RPMI8226 (cell line): ENCODE data around the gene PARVB.

Experiments
- DNase-seq: peaks from one replicate; pipeline ENCODE4 v3.0.0-alpha.2; 2015

PARVB gene

DNA sequence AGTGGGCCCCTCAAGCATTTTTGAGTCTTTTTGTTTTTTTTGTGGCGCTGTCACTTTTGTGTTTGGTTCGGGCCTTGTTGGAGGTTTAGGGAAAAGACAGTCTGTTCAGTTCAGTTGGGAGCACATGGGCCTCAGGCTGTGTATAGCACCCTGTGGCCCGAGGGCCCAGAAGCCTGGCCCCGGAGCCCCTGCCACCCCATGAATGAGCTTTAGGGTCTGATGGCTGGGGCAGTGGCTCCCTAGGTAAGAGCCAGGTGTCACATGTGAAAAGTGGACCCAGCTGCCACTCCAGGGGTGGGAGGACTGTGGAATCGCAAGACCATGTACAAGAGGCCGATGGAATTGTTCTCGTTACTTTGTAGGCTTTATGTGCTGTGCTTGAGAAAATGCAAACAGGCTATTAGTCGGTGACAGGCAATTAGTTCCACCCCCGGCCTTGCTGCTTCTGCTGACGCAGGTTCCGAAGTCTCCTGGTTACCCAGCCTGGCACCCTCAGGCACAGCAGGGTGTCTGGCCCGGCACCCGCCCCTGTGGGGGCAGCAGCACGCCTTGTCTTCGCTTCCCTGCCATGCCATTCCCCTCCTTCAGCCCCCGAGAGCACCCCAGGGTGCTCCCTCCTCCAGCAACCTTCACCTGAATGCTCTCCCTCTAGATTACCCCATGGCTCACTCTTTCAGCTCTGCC is 118.5 kb downstream of the PARVB start:
- DNase-seq: no peak

GRCh38 chr22:44143105-44143474 is 119.0 kb downstream of the PARVB start:
- no peak for DNase-seq

DNA sequence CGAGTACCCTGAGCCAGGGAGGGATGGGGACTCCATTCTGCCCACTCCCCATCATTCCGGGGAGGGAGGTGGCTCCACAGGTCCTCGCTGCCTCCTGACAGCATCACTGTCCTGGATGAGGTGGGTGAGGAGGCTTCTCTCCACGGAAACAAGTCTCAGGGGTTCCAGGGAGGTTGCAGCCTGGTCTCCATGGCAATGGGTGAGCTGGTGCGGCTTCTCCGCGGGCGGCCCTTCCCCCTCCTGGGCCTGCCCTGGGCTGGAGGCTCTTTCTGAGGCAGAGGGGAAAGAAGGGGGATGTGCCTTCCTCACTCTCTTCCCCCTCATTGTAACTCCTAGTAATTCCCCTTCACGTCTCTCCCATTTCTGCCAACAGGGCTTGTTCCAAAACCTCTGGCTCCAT is 119.5 kb downstream of the PARVB start:
- DNase-seq: no peak

DNA sequence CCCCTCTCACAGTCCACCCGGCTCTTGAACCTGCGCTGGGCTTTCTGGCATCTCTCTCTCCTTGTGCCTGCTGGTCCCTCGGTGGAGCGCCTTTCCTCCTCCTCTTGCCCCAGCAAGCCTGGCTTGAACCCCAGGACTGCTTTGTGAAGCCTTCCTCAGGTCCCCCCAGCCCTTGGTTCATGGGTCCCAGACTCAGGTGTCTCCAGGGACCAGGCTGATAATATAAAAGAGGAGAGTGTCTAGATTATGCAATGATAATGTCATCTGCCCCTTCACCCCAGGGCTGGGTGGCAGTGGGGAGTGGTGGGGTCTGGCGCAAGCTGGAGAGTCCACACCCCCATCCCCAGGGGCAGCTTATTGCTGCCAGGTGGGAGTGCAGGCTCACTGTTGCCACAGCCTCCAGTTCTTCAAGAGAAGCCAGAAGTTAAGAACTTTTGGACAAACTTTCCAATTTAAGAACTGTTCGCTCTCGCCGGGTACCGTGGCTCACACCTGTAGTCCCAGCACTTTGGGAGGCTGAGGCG is 120.0 kb downstream of the PARVB start:
- DNase-seq: no peak

DNA sequence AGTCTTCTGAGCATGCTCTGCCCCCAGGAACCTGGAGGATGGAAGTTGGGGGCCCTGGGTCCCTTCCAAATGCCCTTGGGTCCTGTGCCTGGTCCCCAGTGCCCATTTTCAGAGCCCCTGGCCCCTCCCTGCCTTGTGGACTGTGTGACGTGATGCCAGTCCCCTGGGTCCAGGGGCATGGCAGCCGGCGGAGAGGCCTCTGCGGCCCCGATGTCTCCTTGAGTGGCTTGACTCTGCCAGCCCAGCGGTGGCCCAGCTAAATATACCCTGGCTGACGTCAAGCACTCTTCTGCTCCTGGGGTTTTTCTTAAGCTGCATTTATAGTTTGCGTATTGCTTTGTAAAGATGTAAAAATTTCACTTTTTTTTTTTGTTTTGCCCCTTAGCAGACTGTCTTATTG is 121.4 kb downstream of the PARVB start:
- no peak for DNase-seq

GRCh38 chr22:44146088-44146861 is 122.2 kb downstream of the PARVB start:
- no peak for DNase-seq

DNA sequence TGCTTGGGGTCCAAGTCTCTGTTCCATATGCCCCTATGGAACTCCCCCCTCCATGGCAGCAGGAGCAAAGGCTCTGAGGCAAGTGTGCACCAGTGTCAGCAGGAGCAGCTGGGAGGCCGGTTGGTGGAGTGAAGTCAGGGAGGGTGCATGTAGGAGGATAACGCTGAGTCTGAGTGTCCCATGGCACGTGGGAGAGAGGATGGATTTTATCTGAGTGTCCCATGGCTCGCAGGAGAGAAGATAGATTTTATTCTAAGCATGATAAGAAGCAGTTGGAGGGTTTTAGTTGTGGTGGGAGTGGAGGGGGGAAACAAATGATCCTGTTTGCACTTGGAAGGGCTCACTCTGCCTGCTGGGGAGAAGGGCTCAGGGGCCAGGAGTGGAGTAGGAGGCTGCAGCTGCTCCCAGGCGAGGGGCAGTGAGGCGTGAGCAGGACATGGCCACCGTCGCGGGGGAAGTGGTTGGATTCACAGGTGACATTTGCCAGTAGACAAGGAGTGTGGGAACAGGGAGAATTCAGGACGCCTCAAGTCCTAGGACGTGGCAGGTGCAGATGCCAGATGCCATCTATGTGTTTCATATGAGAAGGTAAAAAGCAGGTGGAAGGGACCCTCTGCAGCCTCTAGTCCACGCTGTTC is 123.0 kb downstream of the PARVB start:
- no peak for DNase-seq

- no peak for DNase-seq
These were observed 123.9 kb downstream of the PARVB start for GRCh38 chr22:44147821-44148574.

- no peak for DNase-seq
These were observed 127.6 kb downstream of the PARVB start for GRCh38 chr22:44151676-44152075.

DNA sequence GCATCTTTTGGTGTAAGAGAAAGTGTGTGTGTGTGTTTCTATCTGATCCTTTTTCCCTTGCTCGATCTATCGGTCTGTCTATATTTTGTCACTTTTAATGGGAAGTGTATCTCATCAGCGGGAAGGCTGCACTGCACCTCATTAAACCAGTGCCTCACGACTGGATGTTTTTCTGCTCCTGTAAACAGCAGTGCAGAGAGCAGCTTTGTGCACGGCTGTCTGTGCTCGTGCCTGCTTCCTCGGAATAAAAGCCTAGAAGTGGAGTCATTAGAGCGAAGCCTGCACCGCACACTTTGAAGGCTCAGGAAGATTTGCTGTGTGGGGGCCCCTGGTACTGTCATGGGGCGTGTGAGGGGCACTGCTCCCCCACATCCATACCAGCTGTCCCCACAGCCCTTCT is 129.6 kb downstream of the PARVB start:
- DNase-seq: no peak

GRCh38 chr22:44154436-44154942 is 130.4 kb downstream of the PARVB start:
- DNase-seq: no peak

- no peak for DNase-seq
These were observed 131.0 kb downstream of the PARVB start for GRCh38 chr22:44155115-44155514.

DNA sequence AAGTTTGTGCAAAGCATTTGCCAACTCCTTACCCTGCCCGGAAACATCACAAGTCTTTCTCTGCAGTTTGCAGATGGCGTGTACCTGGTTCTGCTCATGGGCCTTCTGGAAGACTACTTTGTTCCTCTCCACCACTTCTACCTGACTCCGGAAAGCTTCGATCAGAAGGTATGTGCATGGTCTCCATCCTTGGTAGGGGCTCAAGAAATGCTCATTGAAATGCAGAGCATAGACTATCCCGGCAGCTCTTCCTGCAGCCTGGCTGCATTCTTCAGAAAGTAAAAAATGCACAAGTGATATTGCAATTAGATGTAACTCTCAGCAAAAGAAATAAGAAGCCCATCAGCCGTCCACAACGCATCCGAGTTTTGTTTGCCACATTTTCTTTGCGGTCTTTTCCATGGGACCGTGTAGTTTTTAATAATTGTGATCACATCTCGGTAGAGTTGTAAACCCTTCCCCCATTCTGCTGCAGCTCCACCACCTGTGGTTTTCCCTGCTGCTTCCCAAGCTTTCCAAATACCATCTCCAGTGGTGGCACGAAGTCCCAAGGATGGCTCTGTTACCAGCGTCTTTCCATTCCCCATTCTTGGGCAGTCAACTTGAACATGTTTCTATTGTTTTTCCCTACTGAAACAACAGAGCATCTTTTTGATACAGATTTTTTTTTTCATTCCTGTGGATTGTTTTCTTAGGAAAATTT is 134.0 kb downstream of the PARVB start:
- DNase-seq: no peak

DNA sequence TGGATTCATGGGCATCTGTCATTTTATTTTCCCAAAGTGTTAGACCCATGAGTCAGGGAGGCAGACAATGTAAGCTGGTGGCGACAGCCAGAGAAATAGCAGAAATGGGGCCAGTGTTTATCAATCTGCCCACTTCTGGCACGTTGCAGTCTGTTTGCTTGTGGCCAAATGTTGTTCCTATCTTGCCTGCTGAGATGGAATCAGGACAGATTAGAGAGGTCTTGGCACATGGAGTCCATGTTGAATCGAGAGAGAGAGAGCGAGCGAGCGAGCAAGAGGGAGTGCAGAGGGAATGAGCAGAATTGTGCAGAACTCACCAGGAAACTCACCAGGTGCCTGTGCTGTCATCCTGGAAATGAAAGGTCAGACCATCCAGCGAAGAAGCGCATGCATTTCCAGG is 134.7 kb downstream of the PARVB start:
- DNase-seq: no peak

DNA sequence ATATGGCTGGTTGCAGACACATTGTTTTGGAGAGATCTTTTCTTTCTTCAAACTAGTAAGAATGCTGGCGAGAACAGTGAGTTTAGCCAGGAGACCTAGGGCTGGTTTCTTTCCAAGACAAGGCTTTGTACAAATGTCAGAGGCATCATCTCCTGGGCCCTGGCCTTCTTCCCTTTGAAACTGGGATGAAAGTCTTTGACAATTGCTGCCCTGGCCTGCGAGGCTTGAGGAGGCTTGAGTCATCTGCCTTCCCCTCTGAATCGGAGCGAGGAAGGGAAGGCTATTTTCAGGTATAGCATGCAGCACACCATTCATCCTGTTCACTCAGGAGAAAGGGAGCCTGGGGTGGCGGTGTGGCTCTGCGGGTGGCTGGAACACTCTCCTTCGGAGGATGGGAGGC is 135.1 kb downstream of the PARVB start:
- DNase-seq: no peak

GRCh38 chr22:44159811-44160210 is 135.7 kb downstream of the PARVB start:
- DNase-seq: no peak

DNA sequence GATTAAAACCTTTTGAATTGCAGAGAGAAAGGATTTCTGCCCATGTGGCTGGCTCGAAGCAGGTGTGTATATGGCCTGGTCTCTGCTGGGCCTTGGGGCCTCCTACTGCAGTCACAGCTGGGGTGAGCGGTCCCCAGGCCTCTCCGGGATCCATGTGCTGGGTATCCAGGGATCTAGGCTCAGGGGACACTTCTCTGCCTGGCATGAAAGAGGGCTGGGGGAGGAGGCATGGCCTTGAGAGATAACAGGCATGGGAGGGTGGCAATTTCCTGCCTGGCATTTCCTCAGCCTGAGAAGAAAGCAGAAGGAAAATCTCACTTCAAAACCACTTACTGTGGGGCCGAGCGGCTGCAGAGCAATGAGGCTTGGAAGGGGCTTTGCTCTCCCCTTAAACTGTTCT is 136.3 kb downstream of the PARVB start:
- DNase-seq: no peak

- no peak for DNase-seq
These were observed 137.6 kb downstream of the PARVB start for GRCh38 chr22:44161673-44162072.

DNA sequence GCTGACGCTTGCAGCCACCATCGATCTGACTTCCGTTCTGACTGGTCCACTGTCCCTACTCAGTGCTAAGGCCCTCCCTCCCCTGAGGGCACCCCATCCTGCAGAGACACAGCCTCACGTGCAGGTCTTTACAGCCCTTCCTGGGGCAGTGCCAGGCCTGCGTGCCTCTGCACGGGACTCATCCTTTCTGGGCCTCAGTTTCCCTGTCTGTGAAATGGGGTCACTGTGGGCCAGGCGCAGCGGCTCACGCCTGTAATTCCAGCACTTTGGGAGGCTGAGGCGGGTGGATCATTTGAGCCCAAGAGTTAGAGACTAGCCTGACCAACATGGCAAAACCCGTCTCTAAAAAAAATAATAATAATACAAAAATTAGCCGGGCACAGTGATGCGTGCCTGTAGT is 138.9 kb downstream of the PARVB start:
- DNase-seq: no peak

GRCh38 chr22:44163536-44163935 is 139.4 kb downstream of the PARVB start:
- DNase-seq: no peak

- no peak for DNase-seq
These were observed 139.9 kb downstream of the PARVB start for GRCh38 chr22:44164031-44164430.

DNA sequence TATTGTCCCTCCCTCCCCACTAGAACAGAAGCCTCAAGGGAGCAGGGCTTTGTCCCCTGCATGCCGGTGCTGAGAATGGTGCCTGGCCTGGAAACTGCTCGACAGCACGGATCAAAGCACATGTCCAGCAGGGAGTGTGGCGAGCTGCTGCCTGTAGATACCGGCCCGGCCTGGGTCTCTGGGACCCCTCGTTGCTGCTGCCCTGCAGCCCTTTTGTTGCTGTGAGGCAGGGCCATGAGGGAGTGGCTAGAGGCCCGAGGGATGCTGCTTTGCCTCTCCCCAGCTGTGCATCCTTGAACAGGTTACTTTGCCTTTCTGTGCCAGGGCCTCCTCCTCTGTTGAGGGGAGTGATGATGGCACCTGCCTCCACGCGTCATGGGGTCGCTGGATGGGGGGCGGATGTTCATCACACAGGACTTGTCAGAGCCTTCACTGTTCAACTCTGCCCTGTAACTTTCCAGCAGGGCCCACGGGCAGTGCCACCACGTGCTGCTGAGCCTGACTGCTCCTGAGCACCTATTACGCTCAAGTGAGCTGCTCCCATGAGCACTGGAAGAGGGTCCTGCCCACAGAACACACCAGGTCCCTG is 141.3 kb downstream of the PARVB start:
- no peak for DNase-seq
